ENCODE measurements around the gene BIVM.

DNA sequence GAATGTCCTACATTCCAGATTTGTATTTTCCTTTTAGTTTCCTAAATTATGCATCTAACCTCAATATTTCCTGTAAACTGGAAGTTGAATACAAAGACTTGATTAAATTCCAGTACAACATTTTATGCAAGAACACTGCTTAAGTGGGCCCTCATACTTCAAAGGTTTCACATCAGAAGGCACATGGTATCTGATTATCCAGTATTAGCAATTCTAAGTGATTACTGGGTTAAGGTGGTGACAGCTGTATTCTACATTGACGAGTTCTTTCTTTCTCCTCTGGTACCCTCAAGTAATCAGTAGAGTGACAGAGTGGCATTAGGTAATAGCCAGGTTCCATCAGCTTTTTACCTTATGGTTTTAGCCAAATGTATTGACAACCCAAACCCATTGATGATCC lies 18.3 kb downstream of the BIVM start:
- TF ChIP-seq POLR2AphosphoS5 (IDR thresholded peaks at IDR 0.05; ENCODE audit: borderline replicate concordance, low read depth, low read length) (no peak), EZH2 (IDR thresholded peaks at IDR 0.05) (no peak)

All from SK-N-MC (cell line).